H9 (cell line): ENCODE measurements around the gene RTL5. TPM values are rescaled to one million over a fixed set of nuclear protein-coding genes. Genes with fewer than 3 reads are reported as not detected.

Source experiments
- DNase-seq: peaks from one replicate; pipeline ENCODE4 v3.0.0-alpha.2; 2017
- H2AFZ ChIP-seq: one replicate; pipeline ENCODE4 v1.6.1; 2013; ENCODE audit warnings: mild to moderate bottlenecking, low read length, control low read depth, moderate library complexity
- H2AK5ac ChIP-seq: 2 replicates; pipeline ENCODE4 v1.6.1; 2013; ENCODE audit warnings: low read length, control low read depth, mixed read lengths; ENCODE audit not compliant: insufficient read length
- H2BK120ac ChIP-seq: one replicate; pipeline ENCODE4 v1.6.1; 2013; ENCODE audit warnings: low read depth, mild to moderate bottlenecking, low read length, control low read depth, inconsistent platforms; ENCODE audit not compliant: poor library complexity, severe bottlenecking
- H2BK12ac ChIP-seq: 2 replicates; pipeline ENCODE4 v1.6.1; 2013; ENCODE audit warnings: low read length, control low read depth, mixed read lengths, low read depth; ENCODE audit not compliant: insufficient read length
- H2BK15ac ChIP-seq: 2 replicates; pipeline ENCODE4 v1.6.1; 2013; ENCODE audit warnings: low read depth, low read length, control low read depth
- H2BK20ac ChIP-seq: one replicate; pipeline ENCODE4 v1.6.1; 2013; ENCODE audit warnings: low read depth, mild to moderate bottlenecking, low read length, control low read depth, inconsistent platforms; ENCODE audit not compliant: poor library complexity, severe bottlenecking
- H2BK5ac ChIP-seq: 2 replicates; pipeline ENCODE4 v1.6.1; 2013; ENCODE audit warnings: low read length, control low read depth, mixed read lengths; ENCODE audit not compliant: insufficient read length
- H3K14ac ChIP-seq: 2 replicates; pipeline ENCODE4 v1.6.1; 2013; ENCODE audit warnings: low read length, control low read depth; ENCODE audit not compliant: insufficient read depth
- H3K18ac ChIP-seq: 2 replicates; pipeline ENCODE4 v1.6.1; 2013; ENCODE audit warnings: low read depth, mild to moderate bottlenecking, mixed read lengths, low read length, control low read depth; ENCODE audit not compliant: insufficient read length
- H3K23ac ChIP-seq: 2 replicates; pipeline ENCODE4 v1.6.1; 2013; ENCODE audit warnings: low read length, control low read depth, mixed read lengths, low read depth; ENCODE audit not compliant: insufficient read length
- H3K23me2 ChIP-seq: 2 replicates; pipeline ENCODE4 v1.6.1; 2013; ENCODE audit warnings: low read depth, mild to moderate bottlenecking, mixed read lengths, low read length, control low read depth; ENCODE audit not compliant: insufficient read length, poor library complexity, severe bottlenecking
- H3K27ac ChIP-seq: 2 replicates; pipeline ENCODE4 v1.5.1; 2013; ENCODE audit warnings: low read length, control low read depth, mixed read lengths, low read depth; ENCODE audit not compliant: insufficient read length
- H3K27me3 ChIP-seq: 2 replicates; pipeline ENCODE4 v1.6.1; 2013; ENCODE audit warnings: low read length, control low read depth, inconsistent platforms; ENCODE audit not compliant: insufficient read depth
- H3K4ac ChIP-seq: 2 replicates; pipeline ENCODE4 v1.6.1; 2013; ENCODE audit warnings: low read depth, mild to moderate bottlenecking, control low read depth, inconsistent platforms, low read length, moderate library complexity
- H3K4me1 ChIP-seq: 2 replicates; pipeline ENCODE4 v1.6.1; 2013; ENCODE audit warnings: low read length, control low read depth, inconsistent platforms; ENCODE audit not compliant: insufficient read depth
- H3K4me2 ChIP-seq: 2 replicates; pipeline ENCODE4 v1.6.1; 2013; ENCODE audit warnings: low read length, control low read depth, mixed read lengths; ENCODE audit not compliant: insufficient read length, insufficient read depth
- H3K56ac ChIP-seq: 2 replicates; pipeline ENCODE4 v1.6.1; 2013; ENCODE audit warnings: low read depth, mild to moderate bottlenecking, mixed read lengths, low read length, control low read depth; ENCODE audit not compliant: insufficient read length
- H3K79me1 ChIP-seq: 2 replicates; pipeline ENCODE4 v1.6.1; 2013; ENCODE audit warnings: low read depth, mild to moderate bottlenecking, moderate library complexity, low read length, control low read depth, inconsistent platforms; ENCODE audit not compliant: insufficient read depth, poor library complexity, severe bottlenecking
- H3K79me2 ChIP-seq: 2 replicates; pipeline ENCODE4 v1.6.1; 2013; ENCODE audit warnings: low read length, control low read depth, inconsistent platforms; ENCODE audit not compliant: insufficient read depth
- H3K9ac ChIP-seq: 2 replicates; pipeline ENCODE4 v1.6.1; 2013; ENCODE audit warnings: low read length, control low read depth, mixed read lengths; ENCODE audit not compliant: insufficient read length; ENCODE audit errors: extremely low read depth
- H3K9me3 ChIP-seq: one replicate; pipeline ENCODE4 v1.6.1; 2013; ENCODE audit warnings: low read depth, low read length, inconsistent platforms; ENCODE audit not compliant: control insufficient read depth
- H3T11ph ChIP-seq: one replicate; pipeline ENCODE4 v1.6.1; 2013; ENCODE audit warnings: mild to moderate bottlenecking, low read length, control low read depth, inconsistent platforms
- H4K20me1 ChIP-seq: one replicate; pipeline ENCODE4 v1.6.1; 2013; ENCODE audit not compliant: control insufficient read depth, insufficient read length, insufficient read depth
- H4K5ac ChIP-seq: 2 replicates; pipeline ENCODE4 v1.6.1; 2013; ENCODE audit warnings: low read depth, mild to moderate bottlenecking, mixed read lengths, low read length, control low read depth; ENCODE audit not compliant: insufficient read length
- H4K8ac ChIP-seq: replicated peaks from 2 replicates; pipeline ENCODE4 v1.6.1; 2013; ENCODE audit warnings: low read length, control low read depth, mixed read lengths, low read depth; ENCODE audit not compliant: insufficient read length
- H4K91ac ChIP-seq: 2 replicates; pipeline ENCODE4 v1.6.1; 2013; ENCODE audit warnings: low read depth, mild to moderate bottlenecking, moderate library complexity, mixed read lengths, low read length, control low read depth; ENCODE audit not compliant: insufficient read length
- H3K27ac Mint-ChIP-seq, 3 experiments: 2 replicates in 2 of 3; 3 replicates in 1 of 3; pipeline ENCODE4 v1.8.0; 2020 to 2021; ENCODE audit warnings: mixed read lengths in 3 of 3, mild to moderate bottlenecking in 1 of 3, moderate library complexity in 1 of 3
- H3K27me3 Mint-ChIP-seq: 2 replicates; pipeline ENCODE4 v1.8.0; 2021; ENCODE audit warnings: low read depth, mild to moderate bottlenecking, moderate library complexity, mixed read lengths
- H3K36me3 Mint-ChIP-seq, 3 experiments: 2 replicates in 2 of 3; 3 replicates in 1 of 3; pipeline ENCODE4 v1.8.0; 2020 to 2021; ENCODE audit warnings: low read depth in 3 of 3, mixed read lengths in 3 of 3; ENCODE audit not compliant: insufficient read depth in 1 of 3
- H3K4me1 Mint-ChIP-seq, 2 experiments: 2 replicates each; pipeline ENCODE4 v1.8.0; 2020; ENCODE audit warnings: mixed read lengths in 2 of 2
- H3K4me3 Mint-ChIP-seq, 2 experiments: 2 replicates in 1 of 2; 3 replicates in 1 of 2; pipeline ENCODE4 v1.8.0; 2020 to 2021; ENCODE audit warnings: mild to moderate bottlenecking in 2 of 2, mixed read lengths in 2 of 2, moderate library complexity in 1 of 2
- H3K9me3 Mint-ChIP-seq, 2 experiments: 2 replicates in 1 of 2; 3 replicates in 1 of 2; pipeline ENCODE4 v1.8.0; 2020; ENCODE audit warnings: mild to moderate bottlenecking in 2 of 2, mixed read lengths in 2 of 2, moderate library complexity in 1 of 2
- CTCF ChIP-seq: fragments of 200-600 bp; sonication (generic); conservative IDR thresholded peaks from 3 replicates; pipeline ENCODE4 v1.8.0; 2021; ENCODE audit warnings: antibody characterized with exemption, mild to moderate bottlenecking
- WGBS: extraction: QIAGEN DNeasy Blood & Tissue Kit; methylation state at CpG from one replicate; pipeline ENCODE4 v1.1.7; 2013; ENCODE audit warnings: missing lambda C conversion rate, low lambda C conversion rate, mixed read lengths; ENCODE audit not compliant: insufficient read length; ENCODE audit errors: extremely low coverage; 5-methylcytosine and 5-hydroxymethylcytosine counted together
- total RNA-seq: library from RNA; stranded (reverse); gene quantifications from 2 replicates; pipeline ENCODE4 v1.2.1, GENCODE V29; 2021

Gene RTL5
- total RNA-seq, 1 experiment from 2014 or later: 1.2 TPM

- no peak overlapping the region for H4K5ac ChIP-seq
- TF ChIP-seq CTCF: no peak
- peaks cover 34% of the 10 kb centered on the region for H3K9me3 ChIP-seq
- no peak overlapping the region for H2BK12ac ChIP-seq
- no peak overlapping the region for H3K23ac ChIP-seq
- no peak overlapping the region for H3K14ac ChIP-seq
- H2BK120ac ChIP-seq: no peak overlapping the region
- H3K4me2 ChIP-seq: no peak overlapping the region
- H2AK5ac ChIP-seq: no peak overlapping the region
- H3K27me3 ChIP-seq: no peaks in the 10 kb centered on the region
- no peak overlapping the region for H3K4ac ChIP-seq
- H3K27ac ChIP-seq: no peak overlapping the region
- no peak for DNase-seq
- Mint-ChIP-seq H3K9me3 (peaks cover 68 to 70% of the 10 kb centered on the region in 2 experiments), H3K4me1 (peaks cover 12% of the 10 kb centered on the region in 2 experiments), H3K27ac (no peak overlapping the region; a peak in 1 of 7 replicates), H3K27me3 (no peaks in the 10 kb centered on the region; the same call in 1 of the 2 replicates), H3K4me3 (no peak overlapping the region), H3K36me3 (peaks cover 3 to 13% (median 5%) of the 10 kb centered on the region in 3 experiments; a peak in 5 of 7 replicates)
- WGBS: no CpG with 5 or more reads among the region's 9 CpGs
- H4K91ac ChIP-seq: no peak overlapping the region
- no peaks in the 10 kb centered on the region for H3K79me1 ChIP-seq
- no peaks in the 10 kb centered on the region; the same call in 1 of the 2 replicates for H3K4me1 ChIP-seq
- H3K9ac ChIP-seq: no peak overlapping the region
- H4K8ac ChIP-seq: no peak overlapping the region
- H2BK20ac ChIP-seq: no peak overlapping the region
- no peaks in the 10 kb centered on the region for H4K20me1 ChIP-seq
- H3K56ac ChIP-seq: no peak overlapping the region
- H3T11ph ChIP-seq: no peak overlapping the region
- H3K79me2 ChIP-seq: no peaks in the 10 kb centered on the region
- H3K18ac ChIP-seq: no peak overlapping the region
- no peak overlapping the region for H2AFZ ChIP-seq
- no peak overlapping the region for H2BK15ac ChIP-seq
- no peaks in the 10 kb centered on the region for H3K23me2 ChIP-seq
- no peak overlapping the region for H2BK5ac ChIP-seq
These were observed 30.8 kb downstream of the RTL5 start for GRCh38 chrX:72100824-72101351.
